ENCODE measurements around the gene TK2.

DNA sequence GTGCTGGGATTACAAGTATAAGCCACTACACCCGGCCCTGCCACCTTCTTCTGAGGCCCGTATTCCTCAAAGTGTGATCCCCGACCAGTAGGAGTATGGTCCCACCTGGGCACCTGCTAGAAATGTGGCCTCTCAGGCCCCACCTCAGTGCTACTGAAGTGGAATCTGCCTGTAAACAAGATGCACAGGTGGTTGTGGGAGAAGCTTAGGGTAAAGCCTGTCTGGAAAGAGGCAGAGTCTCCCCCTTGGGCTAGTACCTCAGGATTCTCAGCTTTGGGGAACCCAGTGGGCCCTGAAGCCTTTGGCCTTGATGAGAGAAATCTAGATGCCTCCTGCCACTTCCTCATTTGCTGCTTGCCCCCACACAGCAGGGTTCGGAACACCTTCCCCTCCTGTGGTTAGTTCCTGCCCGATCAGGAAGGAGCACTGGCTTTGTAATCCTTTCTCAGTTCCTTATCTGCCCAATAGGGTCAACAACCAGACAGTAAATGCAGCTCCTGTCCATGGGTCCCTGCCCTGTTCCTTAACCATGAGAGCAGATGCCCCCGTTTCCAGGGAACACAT, 25.2 kb downstream of the TK2 start:
- TF ChIP-seq EZH2phosphoT487 (IDR thresholded peaks at IDR 0.05; ENCODE audit: low read length) = no peak
- TF ChIP-seq, protein P1, sequence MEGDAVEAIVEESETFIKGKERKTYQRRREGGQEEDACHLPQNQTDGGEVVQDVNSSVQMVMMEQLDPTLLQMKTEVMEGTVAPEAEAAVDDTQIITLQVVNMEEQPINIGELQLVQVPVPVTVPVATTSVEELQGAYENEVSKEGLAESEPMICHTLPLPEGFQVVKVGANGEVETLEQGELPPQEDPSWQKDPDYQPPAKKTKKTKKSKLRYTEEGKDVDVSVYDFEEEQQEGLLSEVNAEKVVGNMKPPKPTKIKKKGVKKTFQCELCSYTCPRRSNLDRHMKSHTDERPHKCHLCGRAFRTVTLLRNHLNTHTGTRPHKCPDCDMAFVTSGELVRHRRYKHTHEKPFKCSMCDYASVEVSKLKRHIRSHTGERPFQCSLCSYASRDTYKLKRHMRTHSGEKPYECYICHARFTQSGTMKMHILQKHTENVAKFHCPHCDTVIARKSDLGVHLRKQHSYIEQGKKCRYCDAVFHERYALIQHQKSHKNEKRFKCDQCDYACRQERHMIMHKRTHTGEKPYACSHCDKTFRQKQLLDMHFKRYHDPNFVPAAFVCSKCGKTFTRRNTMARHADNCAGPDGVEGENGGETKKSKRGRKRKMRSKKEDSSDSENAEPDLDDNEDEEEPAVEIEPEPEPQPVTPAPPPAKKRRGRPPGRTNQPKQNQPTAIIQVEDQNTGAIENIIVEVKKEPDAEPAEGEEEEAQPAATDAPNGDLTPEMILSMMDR (IDR thresholded peaks at IDR 0.05; ENCODE audit: low read length) = peak; percentile 47

Measured in MM.1S (cell line).